Activated CD4-positive, CD25-positive, alpha-beta regulatory T cell (primary cell): ENCODE measurements around the gene MSH2.

Experiments
- DNase-seq, 4 experiments: peaks; one replicate each; lab custom pipeline; 2025; lab: John Stamatoyannopoulos, UW

MSH2 gene

DNA sequence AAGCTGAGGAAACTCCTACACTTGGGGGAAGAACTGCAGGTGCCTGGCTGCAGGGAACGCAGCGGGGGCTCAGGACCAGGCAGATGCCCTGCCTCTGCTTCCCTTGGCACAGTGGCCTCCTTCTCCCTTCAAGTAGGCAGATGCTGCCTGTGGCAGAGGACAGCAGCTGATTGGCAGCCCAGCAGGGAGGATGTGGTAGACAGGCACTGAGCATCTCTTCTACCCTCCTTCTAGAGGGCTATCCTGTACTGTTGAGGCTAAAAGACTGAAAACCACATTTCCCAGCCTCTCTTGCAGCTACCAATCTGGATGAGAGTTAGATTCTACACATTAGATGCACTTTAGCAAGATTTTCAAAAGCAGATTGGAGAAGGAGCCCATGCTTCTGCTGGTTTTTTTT, 105.7 kb downstream of the MSH2 start:
- DNase-seq, result no peak

- DNase-seq, result no peak
Observed at GRCh38 chr2:47509250-47509649, 106.3 kb downstream of the MSH2 start.

- DNase-seq, result no peak
Observed at GRCh38 chr2:47509821-47510385, 106.9 kb downstream of the MSH2 start.

- no peak for DNase-seq
Observed at GRCh38 chr2:47510745-47511144, 107.8 kb downstream of the MSH2 start.

DNA sequence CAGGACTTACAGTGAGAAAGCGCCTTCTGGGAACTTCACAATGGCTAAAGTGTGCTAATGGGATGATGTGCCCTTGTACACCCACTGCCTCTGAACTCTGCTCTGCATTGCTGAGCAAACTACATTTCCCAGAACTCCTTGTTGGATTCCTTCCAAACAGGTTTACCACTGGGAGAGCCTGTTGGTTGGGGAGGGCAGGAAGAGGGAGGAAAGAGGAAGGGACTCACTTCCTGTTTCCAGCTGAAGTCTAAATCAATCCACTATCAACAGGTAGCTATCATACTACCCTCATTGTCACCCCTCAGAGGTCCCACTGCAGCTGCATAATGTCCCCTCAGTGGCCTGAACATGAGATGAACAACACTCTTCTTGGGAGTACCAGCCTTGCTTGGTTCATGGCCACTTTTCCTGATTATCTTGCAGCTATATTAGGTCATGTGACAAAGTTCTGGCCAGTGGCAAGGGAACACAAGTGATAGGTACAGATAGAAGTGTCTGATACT, 109.7 kb downstream of the MSH2 start:
- DNase-seq, result no peak

- no peak for DNase-seq
Observed at GRCh38 chr2:47513981-47514520, 111.1 kb downstream of the MSH2 start.

DNA sequence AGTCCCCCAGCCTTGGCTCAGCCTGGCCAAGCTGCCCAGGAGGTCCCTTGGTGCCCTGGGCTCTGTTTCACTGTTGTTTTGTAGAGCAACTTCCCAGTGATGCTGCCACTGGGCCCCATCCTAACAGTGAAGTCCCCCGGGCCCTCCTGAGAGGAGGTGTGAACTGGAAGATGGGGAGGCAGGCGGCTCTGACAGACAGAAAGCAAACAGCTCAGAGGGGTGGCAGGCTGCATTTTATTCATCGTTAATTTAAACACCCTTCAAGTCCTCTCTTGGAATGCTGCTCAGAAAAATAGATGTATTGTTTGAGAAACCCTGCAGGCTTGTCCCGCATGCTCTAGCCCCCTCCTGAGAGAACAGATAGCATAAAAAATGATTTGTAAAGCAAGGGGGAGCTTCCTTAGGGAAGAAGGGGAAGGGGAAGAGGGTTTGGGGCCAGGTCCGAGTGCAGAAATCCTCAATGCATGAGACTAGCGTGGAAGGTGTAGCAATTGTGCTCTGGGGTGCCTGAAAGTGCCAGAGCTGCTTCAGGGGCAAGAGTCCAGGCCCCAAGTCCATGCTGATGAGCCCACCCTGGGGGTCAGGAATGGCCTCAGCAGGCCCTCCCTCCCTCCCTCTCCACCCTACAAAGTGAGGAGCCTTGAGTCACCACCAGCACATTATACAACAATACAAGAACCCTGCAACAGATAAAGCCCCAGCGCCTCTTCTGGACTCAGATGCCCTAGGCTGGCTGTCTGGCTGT, 113.6 kb downstream of the MSH2 start:
- no peak for DNase-seq

GRCh38 chr2:47518497-47519146, 115.7 kb downstream of the MSH2 start:
- DNase-seq, result no peak

DNA sequence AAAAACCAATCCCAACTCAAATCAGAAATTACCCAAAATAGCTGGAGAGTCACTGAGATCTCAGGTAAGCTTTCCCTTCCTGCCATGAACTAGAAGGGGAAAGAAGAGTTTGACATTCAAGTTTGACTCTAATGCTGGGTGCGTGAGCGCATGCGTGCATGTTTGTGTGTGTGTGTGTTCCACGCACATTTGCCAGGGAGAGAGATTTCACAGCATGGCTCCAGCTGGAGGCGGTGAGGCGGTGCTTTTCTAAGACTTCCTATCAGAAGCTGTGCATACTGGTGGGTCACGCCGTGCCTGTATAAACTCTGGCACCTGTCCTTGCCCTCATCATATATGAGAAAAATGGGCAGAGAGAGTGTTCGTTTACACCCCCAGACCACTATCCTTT, 116.2 kb downstream of the MSH2 start:
- DNase-seq, result no peak

- no peak for DNase-seq
Observed at GRCh38 chr2:47519604-47520301, 116.8 kb downstream of the MSH2 start.

GRCh38 chr2:47520302-47520630, 117.3 kb downstream of the MSH2 start:
- DNase-seq, result no peak

DNA sequence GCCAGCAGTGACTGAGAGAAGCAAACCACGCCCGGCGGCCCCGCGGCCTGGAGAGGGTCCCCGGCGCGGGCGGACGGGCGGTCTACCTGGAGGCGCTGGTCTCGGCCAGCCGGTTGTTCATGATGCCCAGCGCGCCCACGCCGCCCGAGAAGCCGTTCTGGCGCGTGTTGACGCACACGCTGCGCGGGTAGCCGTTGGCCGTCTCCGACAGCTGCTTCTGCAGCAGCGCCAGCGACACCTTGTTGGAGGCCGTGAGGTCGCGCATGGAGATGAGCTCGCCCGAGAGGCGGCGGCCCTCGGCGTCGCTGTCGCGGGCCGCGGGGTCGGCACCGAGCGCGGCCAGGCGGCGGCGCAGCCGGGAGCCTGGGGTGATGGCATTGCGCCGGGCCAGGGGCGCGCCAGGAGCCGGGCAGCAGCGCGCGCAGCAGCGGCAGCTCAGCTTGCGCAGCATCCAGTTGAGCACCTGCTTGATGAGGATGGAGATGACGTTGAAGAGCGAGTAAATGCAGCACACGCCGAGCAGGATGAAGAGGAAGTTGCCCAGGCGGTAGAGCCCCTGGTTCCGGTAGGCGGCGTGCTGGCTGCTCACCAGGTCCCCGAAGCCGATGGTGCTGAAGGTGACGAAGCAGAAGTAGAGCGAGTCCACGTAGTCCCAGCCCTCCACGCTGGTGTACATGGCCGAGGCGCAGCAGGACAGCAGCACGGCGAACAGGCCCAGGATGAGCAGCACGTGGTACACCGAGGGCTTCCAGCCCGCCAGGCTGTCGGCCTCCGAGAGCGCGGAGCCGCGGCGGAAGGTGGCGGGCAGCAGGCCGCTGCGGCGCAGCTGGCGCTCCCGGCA, 118.1 kb downstream of the MSH2 start:
- peak; percentile 22 to 64 (median 44) for DNase-seq

DNA sequence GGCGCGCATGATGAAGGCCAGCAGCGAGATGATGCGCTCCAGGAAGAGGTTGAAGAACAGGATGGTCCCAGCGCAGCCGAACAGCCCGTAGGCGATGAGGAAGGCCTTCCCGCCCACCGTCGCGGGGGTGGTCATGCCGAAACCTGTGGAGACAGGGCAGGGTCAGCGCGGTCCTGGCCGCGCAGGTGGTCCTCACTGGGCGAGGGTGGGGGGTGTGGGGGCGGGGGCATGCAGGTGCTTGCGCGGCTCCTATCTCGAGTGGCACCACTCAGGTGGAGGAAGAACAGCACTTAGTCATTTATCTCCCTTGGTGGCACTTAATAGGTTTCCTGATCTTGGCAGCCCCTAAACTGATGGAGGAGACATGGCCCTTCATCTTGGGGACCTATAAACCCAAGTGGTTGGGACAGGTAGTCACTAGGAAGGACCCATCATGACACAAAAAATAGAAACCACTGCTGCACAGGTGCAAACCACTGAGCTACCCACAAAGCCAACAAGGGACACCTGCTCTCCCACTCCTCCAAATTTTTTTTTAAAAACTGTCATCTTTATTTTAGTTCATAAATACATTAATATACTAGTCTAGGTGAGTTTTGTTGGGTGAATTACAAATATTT, 118.8 kb downstream of the MSH2 start:
- DNase-seq, result no peak

- DNase-seq, result no peak
Observed at GRCh38 chr2:47525167-47525566, 122.2 kb downstream of the MSH2 start.

DNA sequence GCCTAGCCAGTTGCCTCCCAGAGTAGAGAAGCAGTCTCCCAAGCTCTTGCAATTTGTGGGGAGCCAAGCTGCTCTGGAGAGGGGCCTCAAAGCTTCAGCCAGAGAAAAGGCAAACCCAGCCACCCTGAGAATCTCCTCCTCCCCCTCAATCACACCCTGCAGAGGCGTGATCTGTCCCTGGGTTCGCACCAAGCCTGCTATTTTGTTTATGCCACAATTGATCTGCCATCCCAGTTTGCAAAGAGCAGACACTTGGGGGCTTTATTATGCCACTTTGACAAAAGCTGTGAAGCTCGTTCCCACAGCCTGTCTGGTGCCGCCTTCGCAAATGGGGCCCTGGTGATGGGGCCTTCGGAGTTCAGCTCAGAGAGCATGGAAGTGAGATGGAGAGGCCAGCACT, 125.5 kb downstream of the MSH2 start:
- no peak for DNase-seq

- DNase-seq, result no peak
Observed at GRCh38 chr2:47528874-47529273, 125.9 kb downstream of the MSH2 start.

DNA sequence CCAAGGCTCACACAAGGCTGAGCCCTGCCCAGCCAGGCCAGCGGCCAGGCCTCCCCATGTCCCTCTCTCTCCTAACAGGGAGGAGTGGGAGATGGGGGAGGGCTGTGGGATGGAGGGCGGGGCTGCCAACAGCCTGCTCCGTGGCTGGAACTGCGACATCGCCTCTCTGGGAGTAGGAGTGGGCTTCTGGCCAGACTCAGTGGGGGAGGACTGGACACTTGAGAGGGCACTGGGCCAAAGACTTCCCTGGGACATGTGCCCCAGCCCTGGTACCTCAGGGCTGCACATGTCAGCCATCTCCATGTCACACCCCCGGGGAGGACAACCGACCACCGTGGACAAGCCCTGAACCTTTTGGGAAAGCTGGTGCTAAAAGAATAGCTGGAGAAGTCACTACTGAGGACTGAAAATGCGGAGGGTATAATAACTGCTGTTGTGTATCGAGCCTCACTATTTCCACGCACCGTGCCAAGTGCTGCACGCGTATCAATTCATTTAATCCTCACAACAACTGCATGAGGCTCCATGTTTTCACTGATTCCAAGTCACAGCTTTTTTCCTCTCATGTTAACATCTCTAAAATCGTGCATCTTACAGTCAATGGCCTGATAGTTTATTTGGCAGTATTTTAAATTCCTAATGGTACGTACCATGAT, 127.3 kb downstream of the MSH2 start:
- no peak for DNase-seq

GRCh38 chr2:47531378-47532042, 128.6 kb downstream of the MSH2 start:
- DNase-seq, result no peak
